ENCODE data around the gene SMG6.

- TF ChIP-seq CTCF (conservative IDR thresholded peaks at IDR 0.05 in 1 of 2, IDR thresholded peaks at IDR 0.05 in 1 of 2; ENCODE audit: extremely low read depth in 1 of 2, insufficient read depth in 1 of 2, low read depth in 1 of 2, low read length in 2 of 2) (no peak), EZH2 (IDR thresholded peaks at IDR 0.05; ENCODE audit: borderline replicate concordance, low read length) (no peak)
Measured at GRCh38 chr17:2203818-2204217, 99.8 kb downstream of the SMG6 start.

All from mammary epithelial cell (primary cell).